Keratinocyte (primary cell): ENCODE results near the gene EPHB1. TPM values are rescaled to one million over a fixed set of nuclear protein-coding genes. Genes with fewer than 3 reads are reported as not detected.

Experiments
- DNase-seq: peaks from one replicate; pipeline ENCODE4 v3.0.0-alpha.2; 2011; ENCODE audit warnings: low read depth, missing footprints, low spot score
- FAIRE-seq: peaks from 2 replicates; lab custom pipeline; 2011; peaks lifted over from hg19 to GRCh38; lab: Jason Lieb, UNC
- H2AFZ ChIP-seq: 2 replicates; pipeline ENCODE4 v1.6.0; 2012; ENCODE audit warnings: low read length, control low read depth, inconsistent platforms; ENCODE audit not compliant: control insufficient read depth
- H3K27ac ChIP-seq: 2 replicates; pipeline ENCODE4 v1.5.1; 2011; ENCODE audit warnings: low read length; ENCODE audit not compliant: control insufficient read depth, insufficient read depth
- H3K27me3 ChIP-seq: 3 replicates; pipeline ENCODE4 v1.6.0; 2011; ENCODE audit warnings: low read length; ENCODE audit not compliant: control insufficient read depth, insufficient read depth; ENCODE audit errors: extremely low read depth
- H3K36me3 ChIP-seq, 2 experiments: 2 replicates in 1 of 2; 3 replicates in 1 of 2; pipeline ENCODE4 v1.5.1; 2011; ENCODE audit warnings: low read length in 2 of 2, mild to moderate bottlenecking in 1 of 2; ENCODE audit not compliant: control insufficient read depth in 2 of 2, insufficient read depth in 2 of 2; ENCODE audit errors: extremely low read depth in 1 of 2
- H3K4me1 ChIP-seq: 3 replicates; pipeline ENCODE4 v1.5.1; 2011; ENCODE audit warnings: low read length; ENCODE audit not compliant: control insufficient read depth, insufficient read depth; ENCODE audit errors: extremely low read depth
- H3K4me2 ChIP-seq: 3 replicates; pipeline ENCODE4 v1.6.0; 2011; ENCODE audit warnings: low read depth, low read length; ENCODE audit not compliant: control insufficient read depth, insufficient read depth; ENCODE audit errors: extremely low read depth
- H3K4me3 ChIP-seq, 3 experiments: fragments of 200-600 bp in 1 of 3; sonication (generic) in 1 of 3; 2 replicates in 2 of 3; 3 replicates in 1 of 3; pipeline ENCODE4 v1.5.1; 2011 to 2016; ENCODE audit warnings: low read length in 3 of 3, mild to moderate bottlenecking in 3 of 3, control low read depth in 2 of 3, inconsistent platforms in 1 of 3, low read depth in 1 of 3, mixed read lengths in 1 of 3, mixed run types in 1 of 3, moderate library complexity in 1 of 3; ENCODE audit not compliant: control insufficient read depth in 2 of 3, insufficient read depth in 2 of 3; ENCODE audit errors: extremely low read depth in 1 of 3
- H3K79me2 ChIP-seq: 2 replicates; pipeline ENCODE4 v1.6.0; 2012; ENCODE audit warnings: low read length; ENCODE audit not compliant: control insufficient read depth, insufficient read depth
- H3K9ac ChIP-seq: 3 replicates; pipeline ENCODE4 v1.6.0; 2011; ENCODE audit warnings: low read length; ENCODE audit not compliant: control insufficient read depth, insufficient read depth; ENCODE audit errors: extremely low read depth
- H3K9me1 ChIP-seq: 3 replicates; pipeline ENCODE4 v1.6.0; 2011; ENCODE audit warnings: low read length; ENCODE audit not compliant: control insufficient read depth, insufficient read depth; ENCODE audit errors: extremely low read depth
- H3K9me3 ChIP-seq: 2 replicates; pipeline ENCODE4 v1.5.1; 2012; ENCODE audit warnings: low read depth, low read length; ENCODE audit not compliant: control insufficient read depth
- H4K20me1 ChIP-seq: 3 replicates; pipeline ENCODE4 v1.6.0; 2011; ENCODE audit warnings: low read length; ENCODE audit not compliant: control insufficient read depth, insufficient read depth; ENCODE audit errors: extremely low read depth
- CTCF ChIP-seq, 3 experiments: IDR thresholded peaks in 1 of 3; conservative IDR thresholded peaks in 1 of 3; optimal IDR thresholded peaks in 1 of 3; 2 replicates in 2 of 3; 3 replicates in 1 of 3; pipeline versions ENCODE3 to v1.5.1; 2011; ENCODE audit warnings: low read length in 3 of 3, mild to moderate bottlenecking in 3 of 3, moderate library complexity in 2 of 3, control low read depth in 1 of 3, inconsistent platforms in 1 of 3; ENCODE audit not compliant: insufficient read depth in 2 of 3; ENCODE audit errors: extremely low read depth in 1 of 3
- EZH2 ChIP-seq: IDR thresholded peaks from one replicate; pipeline ENCODE4 v1.6.1; 2012; ENCODE audit warnings: inconsistent platforms, mild to moderate bottlenecking, low read length, moderate library complexity
- dilution Hi-C: fragments of 300-500 bp; cut with MboI; formaldehyde crosslinking; loops from one replicate; pipeline ENCODE4 v1.7.0; 2020; ENCODE audit warnings: low sequenced_read_pairs; ENCODE audit not compliant: extremely low pct_ligation_motif_present
- polyA plus RNA-seq, 5 experiments: library from polyadenylated mRNA; depleted of rRNA in 3 of 5; stranded (reverse) in 3 of 5; stranded (forward) in 1 of 5; unstranded in 1 of 5; fragments of >200 nt; gene quantifications; 1 replicate in 1 of 5; 2 replicates in 3 of 5; 3 replicates in 1 of 5; pipeline versions ENCODE4 v1.2.1 to v1.2.3, GENCODE V29; 2011 to 2012; ENCODE audit warnings: missing spikeins in 2 of 5, low read depth in 1 of 5, low replicate concordance in 1 of 5

Gene EPHB1
- polyA plus RNA-seq, 1 donor (not counting 4 experiments of a cell fraction or from before 2014, with no cell fraction given) = 0.01 TPM

GRCh38 chr3:134932035-134932434 is 137.0 kb downstream of the EPHB1 start:
- dilution Hi-C loops = no loop called here
- H3K79me2 ChIP-seq = no peaks in the 10 kb centered on the region
- H3K9me3 ChIP-seq = no peaks in the 10 kb centered on the region
- no peak overlapping the region for H3K4me3 ChIP-seq
- H3K27me3 ChIP-seq = no peaks in the 10 kb centered on the region
- H3K9ac ChIP-seq = no peak overlapping the region
- H3K9me1 ChIP-seq = no peaks in the 10 kb centered on the region
- H2AFZ ChIP-seq = no peak overlapping the region
- no peak overlapping the region for H3K4me2 ChIP-seq
- no peak overlapping the region for H3K27ac ChIP-seq
- DNase-seq = no peak
- H3K36me3 ChIP-seq = no peaks in the 10 kb centered on the region
- no peaks in the 10 kb centered on the region for H3K4me1 ChIP-seq
- H4K20me1 ChIP-seq = no peaks in the 10 kb centered on the region
- FAIRE-seq = no peak
- TF ChIP-seq CTCF (optimal IDR thresholded peaks at IDR 0.05 in 1 of 3, IDR thresholded peaks at IDR 0.05 in 1 of 3, conservative IDR thresholded peaks at IDR 0.05 in 1 of 3; ENCODE audit: extremely low read depth in 1 of 3, insufficient read depth in 2 of 3, low read length in 3 of 3) = no peak
- no peak for TF ChIP-seq EZH2

- FAIRE-seq (no peak), DNase-seq (no peak)
- Histone ChIP-seq H3K4me3 (no peak overlapping the region), H3K79me2 (no peaks in the 10 kb centered on the region), H2AFZ (no peak overlapping the region), H3K9me1 (no peaks in the 10 kb centered on the region), H3K4me2 (no peak overlapping the region), H3K36me3 (no peaks in the 10 kb centered on the region), H3K27ac (no peak overlapping the region), H3K27me3 (no peaks in the 10 kb centered on the region), H3K4me1 (no peaks in the 10 kb centered on the region), H4K20me1 (no peaks in the 10 kb centered on the region), H3K9ac (no peak overlapping the region), H3K9me3 (no peaks in the 10 kb centered on the region)
- TF ChIP-seq CTCF (optimal IDR thresholded peaks at IDR 0.05 in 1 of 3, IDR thresholded peaks at IDR 0.05 in 1 of 3, conservative IDR thresholded peaks at IDR 0.05 in 1 of 3; ENCODE audit: extremely low read depth in 1 of 3, insufficient read depth in 2 of 3, low read length in 3 of 3) (no peak), EZH2 (no peak)
- dilution Hi-C loops = no loop called here
Measured at GRCh38 chr3:134933997-134934396, 138.9 kb downstream of the EPHB1 start.
